Measurements from ENCODE around the gene SMYD3.

GRCh38 chr1:246221485-246222255 is 285.4 kb downstream of the SMYD3 start:
- TF ChIP-seq CTCF (IDR thresholded peaks at IDR 0.05) (no peak), POLR2A (IDR thresholded peaks at IDR 0.05) (no peak)
